ENCODE data around the gene AMH. TPM values are rescaled to one million over a fixed set of nuclear protein-coding genes. Genes with fewer than 3 reads are reported as not detected.

AMH gene
- total and polyA plus RNA-seq, 12 donors, result 0.15 to 1.0 (median 0.41) TPM

DNA sequence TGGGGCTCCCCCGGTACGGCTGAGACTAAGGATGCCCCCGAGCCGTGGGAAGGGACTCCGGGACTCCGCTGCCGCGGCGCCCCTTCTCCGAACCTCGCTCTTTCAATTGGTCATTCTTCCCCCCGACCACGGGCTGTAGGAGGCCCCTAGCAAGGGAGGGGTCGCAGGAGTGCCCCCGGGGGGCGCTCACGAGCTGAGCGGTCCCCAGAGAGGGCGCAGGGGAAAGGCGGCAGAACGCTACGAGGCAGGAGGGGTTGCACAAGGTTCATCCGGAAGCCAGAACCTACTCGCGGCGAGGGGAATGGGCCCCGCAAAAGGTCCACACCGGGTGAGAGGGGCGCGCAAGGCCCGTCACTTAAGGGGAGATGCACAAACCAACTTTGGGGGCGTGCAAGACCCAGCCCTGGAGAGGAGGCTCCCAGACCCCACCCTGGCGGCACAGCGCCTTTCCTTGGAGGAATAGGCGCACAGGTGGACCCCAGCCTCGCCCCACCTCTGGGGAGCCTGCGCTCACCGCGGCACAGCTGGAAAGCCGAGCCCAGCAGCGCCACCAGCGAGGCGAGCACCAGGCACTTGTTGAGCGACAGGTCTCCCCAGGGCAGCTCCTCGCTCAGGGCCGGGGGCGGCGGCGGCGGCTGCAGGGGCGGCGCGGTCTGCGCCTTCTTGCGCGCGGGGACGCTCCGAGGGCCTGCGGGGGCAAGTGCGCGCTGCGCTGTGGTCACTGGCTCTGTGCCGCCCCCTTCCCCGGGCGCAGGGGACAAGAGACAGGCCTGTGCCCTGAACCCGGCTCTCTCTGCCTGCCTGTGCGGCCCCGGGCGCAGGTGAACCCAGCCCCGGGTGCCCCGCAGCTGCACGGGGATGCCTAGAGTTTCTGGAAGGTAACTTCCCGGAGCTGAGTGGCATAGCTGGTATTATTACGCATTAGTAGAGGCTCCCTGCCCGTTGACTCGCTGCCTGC, 4.3 kb downstream of the AMH start:
- Histone ChIP-seq H3K27ac (no peak overlapping the region), H3K36me3 (peaks cover 0 to 5% (median 0%) of the 10 kb centered on the region in 9 donors), H3K27me3 (peaks cover 36 to 59% (median 52%) of the 10 kb centered on the region in 7 donors), H3K9me3 (no peaks in the 10 kb centered on the region), H3K4me3 (peak overlapping the region in 7 of 10 donors; percentile 0 to 34 (median 19)), H3K4me1 (peaks cover 8 to 43% (median 36%) of the 10 kb centered on the region in 9 donors)
- no peak for ATAC-seq
- TF ChIP-seq, protein P1, sequence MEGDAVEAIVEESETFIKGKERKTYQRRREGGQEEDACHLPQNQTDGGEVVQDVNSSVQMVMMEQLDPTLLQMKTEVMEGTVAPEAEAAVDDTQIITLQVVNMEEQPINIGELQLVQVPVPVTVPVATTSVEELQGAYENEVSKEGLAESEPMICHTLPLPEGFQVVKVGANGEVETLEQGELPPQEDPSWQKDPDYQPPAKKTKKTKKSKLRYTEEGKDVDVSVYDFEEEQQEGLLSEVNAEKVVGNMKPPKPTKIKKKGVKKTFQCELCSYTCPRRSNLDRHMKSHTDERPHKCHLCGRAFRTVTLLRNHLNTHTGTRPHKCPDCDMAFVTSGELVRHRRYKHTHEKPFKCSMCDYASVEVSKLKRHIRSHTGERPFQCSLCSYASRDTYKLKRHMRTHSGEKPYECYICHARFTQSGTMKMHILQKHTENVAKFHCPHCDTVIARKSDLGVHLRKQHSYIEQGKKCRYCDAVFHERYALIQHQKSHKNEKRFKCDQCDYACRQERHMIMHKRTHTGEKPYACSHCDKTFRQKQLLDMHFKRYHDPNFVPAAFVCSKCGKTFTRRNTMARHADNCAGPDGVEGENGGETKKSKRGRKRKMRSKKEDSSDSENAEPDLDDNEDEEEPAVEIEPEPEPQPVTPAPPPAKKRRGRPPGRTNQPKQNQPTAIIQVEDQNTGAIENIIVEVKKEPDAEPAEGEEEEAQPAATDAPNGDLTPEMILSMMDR (IDR thresholded peaks at IDR 0.05), result peak in 4 of 9 donors; percentile 6 to 23 (median 20)
- 3 to 5% methylated on average over 77 of the region's 77 CpGs for WGBS, 2 donors
- intact Hi-C loops (cut with DNase I), result no loop called here
- DNase-seq, result no peak

DNA sequence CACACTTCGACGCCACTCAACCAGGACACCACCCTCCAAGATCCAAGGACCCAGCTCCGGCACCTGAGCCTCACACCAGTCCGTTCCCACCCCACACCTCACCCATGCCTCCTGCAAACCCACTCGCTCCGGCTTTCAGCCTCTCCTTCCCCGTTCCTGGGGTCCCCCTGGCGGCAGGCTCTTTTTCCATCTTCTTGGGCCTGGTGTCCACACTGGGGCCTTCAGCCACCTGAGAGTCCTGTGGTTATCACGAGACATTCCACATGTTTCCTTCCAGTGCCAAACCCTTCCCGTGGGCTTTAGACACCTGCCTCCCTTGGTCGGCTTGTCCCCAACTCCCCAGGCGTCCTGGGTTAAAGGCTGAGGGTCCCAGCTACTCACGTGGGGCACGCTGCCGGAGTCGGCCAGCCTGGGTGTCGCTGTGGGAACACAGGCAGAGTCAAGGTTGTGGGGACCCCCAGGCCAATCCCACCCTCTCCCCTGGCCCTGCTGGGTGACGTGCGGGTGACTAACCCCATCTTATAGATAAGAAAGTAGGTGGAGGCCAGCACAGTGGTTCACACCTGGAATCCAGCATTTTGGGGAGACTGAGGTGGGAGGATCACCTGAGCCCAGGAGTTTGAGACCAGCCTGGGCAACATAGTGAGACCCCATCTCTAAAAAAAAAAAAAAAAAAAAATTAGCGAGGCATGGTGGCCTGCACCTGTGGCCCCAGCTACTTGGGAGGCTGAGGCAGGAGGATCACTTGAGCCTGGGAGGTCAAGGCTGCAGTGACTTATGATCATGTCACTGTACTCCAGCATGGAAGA, 5.1 kb downstream of the AMH start:
- Histone ChIP-seq H3K36me3 (peaks cover 0 to under 1% (median 0%) of the 10 kb centered on the region in 9 donors), H3K4me1 (peaks cover 8 to 43% (median 36%) of the 10 kb centered on the region in 9 donors), H3K4me3 (no peak overlapping the region), H3K27ac (no peak overlapping the region), H3K27me3 (peaks cover 36 to 52% (median 51%) of the 10 kb centered on the region in 7 donors), H3K9me3 (no peaks in the 10 kb centered on the region)
- intact Hi-C loops (cut with DNase I), result no loop called here
- TF ChIP-seq, protein P1 (IDR thresholded peaks at IDR 0.05), result peak in 6 of 9 donors; percentile 9 to 28 (median 20)
- ATAC-seq, result no peak
- whole genome bisulfite sequencing, 2 donors, result 63 to 67% methylated on average over 19 to 20 of the region's 20 CpGs
- no peak for DNase-seq

- intact Hi-C loops (cut with DNase I), result no loop called here
- ATAC-seq, result no peak
Observed at GRCh38 chr19:2255112-2255845, 6.2 kb downstream of the AMH start.

More at GRCh38 chr19:2255112-2255845, 6.2 kb downstream of the AMH start:
- H3K4me3 ChIP-seq, result no peak overlapping the region
- H3K36me3 ChIP-seq, result no peaks in the 10 kb centered on the region
- peaks cover 32 to 42% (median 41%) of the 10 kb centered on the region in 7 donors for H3K27me3 ChIP-seq
- TF ChIP-seq, protein P1 (IDR thresholded peaks at IDR 0.05), result no peak
- 93 to 95% methylated on average over 16 of the region's 16 CpGs for WGBS, 2 donors
- H3K27ac ChIP-seq, result no peak overlapping the region
- DNase-seq, result no peak
- H3K4me1 ChIP-seq, result peaks cover 6 to 34% (median 32%) of the 10 kb centered on the region in 9 donors
- H3K9me3 ChIP-seq, result no peaks in the 10 kb centered on the region
